ENCODE results near the gene ACTL6A.

DNA sequence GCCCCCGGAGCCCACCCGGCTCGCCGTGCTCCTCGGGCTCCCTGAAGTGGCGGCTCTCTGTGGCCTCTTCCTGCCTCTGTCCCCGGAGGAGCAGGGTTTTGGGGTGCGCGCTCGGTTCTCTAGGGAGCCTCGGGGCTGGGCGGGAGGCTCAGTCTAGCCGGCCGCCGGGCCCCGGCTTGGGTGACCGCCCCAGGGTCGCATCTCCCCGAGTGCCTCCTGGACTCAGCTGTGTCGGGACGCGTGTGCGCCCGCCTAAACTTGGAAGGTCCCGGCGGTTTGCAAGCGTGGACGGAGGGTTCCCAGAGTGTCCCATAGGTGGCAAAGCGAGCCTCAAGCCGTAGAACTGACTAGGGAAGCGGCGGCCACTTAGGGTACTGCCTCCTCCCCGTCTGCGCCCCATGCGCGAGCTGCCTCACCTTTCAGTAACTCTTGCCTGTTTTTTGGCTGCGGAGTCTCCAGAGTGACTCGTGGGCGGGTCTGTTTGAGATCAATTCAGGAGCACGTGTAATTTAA, 601 bp downstream of the ACTL6A start:
- TF ChIP-seq, protein P1, sequence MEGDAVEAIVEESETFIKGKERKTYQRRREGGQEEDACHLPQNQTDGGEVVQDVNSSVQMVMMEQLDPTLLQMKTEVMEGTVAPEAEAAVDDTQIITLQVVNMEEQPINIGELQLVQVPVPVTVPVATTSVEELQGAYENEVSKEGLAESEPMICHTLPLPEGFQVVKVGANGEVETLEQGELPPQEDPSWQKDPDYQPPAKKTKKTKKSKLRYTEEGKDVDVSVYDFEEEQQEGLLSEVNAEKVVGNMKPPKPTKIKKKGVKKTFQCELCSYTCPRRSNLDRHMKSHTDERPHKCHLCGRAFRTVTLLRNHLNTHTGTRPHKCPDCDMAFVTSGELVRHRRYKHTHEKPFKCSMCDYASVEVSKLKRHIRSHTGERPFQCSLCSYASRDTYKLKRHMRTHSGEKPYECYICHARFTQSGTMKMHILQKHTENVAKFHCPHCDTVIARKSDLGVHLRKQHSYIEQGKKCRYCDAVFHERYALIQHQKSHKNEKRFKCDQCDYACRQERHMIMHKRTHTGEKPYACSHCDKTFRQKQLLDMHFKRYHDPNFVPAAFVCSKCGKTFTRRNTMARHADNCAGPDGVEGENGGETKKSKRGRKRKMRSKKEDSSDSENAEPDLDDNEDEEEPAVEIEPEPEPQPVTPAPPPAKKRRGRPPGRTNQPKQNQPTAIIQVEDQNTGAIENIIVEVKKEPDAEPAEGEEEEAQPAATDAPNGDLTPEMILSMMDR (conservative IDR thresholded peaks at IDR 0.05; ENCODE audit: low read length) = peak; percentile 44
- no peak for TF ChIP-seq EZH2phosphoT487 (IDR thresholded peaks at IDR 0.05; ENCODE audit: borderline replicate concordance, low read depth, low read length)
